ENCODE results near the gene MB.

Gene MB

GRCh38 chr22:35601743-35602615 lies 15.2 kb downstream of the MB start:
- Histone ChIP-seq H3K36me3 (ENCODE audit: control insufficient read depth, insufficient read depth, low read length) (no peaks in the 10 kb centered on the region), H3K4me3 (replicated peaks; ENCODE audit: low read depth, low read length) (no peak overlapping the region), H3K27me3 (replicated peaks; ENCODE audit: control insufficient read depth, insufficient read depth, low read length) (peaks cover 1% of the 10 kb centered on the region)
- no peak for TF ChIP-seq CTCF (IDR thresholded peaks at IDR 0.05; ENCODE audit: insufficient read depth, low read length, poor library complexity, severe bottlenecking)
- no peak for DNase-seq (ENCODE audit: extremely low read depth, insufficient read length)

- DNase-seq (ENCODE audit: extremely low read depth, insufficient read length) = no peak
- no peaks in the 10 kb centered on the region for H3K36me3 ChIP-seq (ENCODE audit: control insufficient read depth, insufficient read depth, low read length)
- peaks cover 1% of the 10 kb centered on the region for H3K27me3 ChIP-seq (replicated peaks; ENCODE audit: control insufficient read depth, insufficient read depth, low read length)
- no peak for TF ChIP-seq CTCF (IDR thresholded peaks at IDR 0.05; ENCODE audit: insufficient read depth, low read length, poor library complexity, severe bottlenecking)
- no peak overlapping the region for H3K4me3 ChIP-seq (replicated peaks; ENCODE audit: low read depth, low read length)
Measured at GRCh38 chr22:35601013-35601580, 16.0 kb downstream of the MB start.

- no peak overlapping the region for H3K4me3 ChIP-seq (replicated peaks; ENCODE audit: low read depth, low read length)
- H3K36me3 ChIP-seq (ENCODE audit: control insufficient read depth, insufficient read depth, low read length) = no peaks in the 10 kb centered on the region
- TF ChIP-seq CTCF (IDR thresholded peaks at IDR 0.05; ENCODE audit: insufficient read depth, low read length, poor library complexity, severe bottlenecking) = no peak
- DNase-seq (ENCODE audit: extremely low read depth, insufficient read length) = no peak
- H3K27me3 ChIP-seq (replicated peaks; ENCODE audit: control insufficient read depth, insufficient read depth, low read length) = no peaks in the 10 kb centered on the region
Measured at GRCh38 chr22:35600476-35600875, 16.7 kb downstream of the MB start.

- Histone ChIP-seq H3K36me3 (ENCODE audit: control insufficient read depth, insufficient read depth, low read length) (no peaks in the 10 kb centered on the region), H3K4me3 (replicated peaks; ENCODE audit: low read depth, low read length) (no peak overlapping the region), H3K27me3 (replicated peaks; ENCODE audit: control insufficient read depth, insufficient read depth, low read length) (no peaks in the 10 kb centered on the region)
- TF ChIP-seq CTCF (IDR thresholded peaks at IDR 0.05; ENCODE audit: insufficient read depth, low read length, poor library complexity, severe bottlenecking) = no peak
- no peak for DNase-seq (ENCODE audit: extremely low read depth, insufficient read length)
Measured at GRCh38 chr22:35599364-35599763, 17.8 kb downstream of the MB start.

GRCh38 chr22:35598396-35598710 lies 18.8 kb downstream of the MB start:
- Histone ChIP-seq H3K36me3 (ENCODE audit: control insufficient read depth, insufficient read depth, low read length) (no peaks in the 10 kb centered on the region), H3K4me3 (replicated peaks; ENCODE audit: low read depth, low read length) (no peak overlapping the region), H3K27me3 (replicated peaks; ENCODE audit: control insufficient read depth, insufficient read depth, low read length) (no peaks in the 10 kb centered on the region)
- no peak for DNase-seq (ENCODE audit: extremely low read depth, insufficient read length)
- no peak for TF ChIP-seq CTCF (IDR thresholded peaks at IDR 0.05; ENCODE audit: insufficient read depth, low read length, poor library complexity, severe bottlenecking)
